HG03342 (cell line): ENCODE measurements around the gene CDCA3.
"Not testable (repeated sequence)": the region's sequence is repeated elsewhere in the genome, so short reads cannot be mapped to it uniquely, and the experiment has no call there.

ENCODE experiments used
- ATAC-seq: cut with Tn5 transposase; IDR thresholded peaks from one replicate; pipeline ENCODE4 v1.9.1; 2021; ENCODE audit warnings: mild to moderate bottlenecking, moderate library complexity; ENCODE audit not compliant: unreplicated experiment

Gene CDCA3

GRCh38 chr12:6851153-6851920 is at the start of gene CDCA3:
Gene CDCA3 (minus strand): TSS chr12:6851286. CDS start chr12:6850952, 334 bp downstream.
- ATAC-seq, result peak; percentile 51

GRCh38 chr12:6899837-6900519 is 48.9 kb upstream of the CDCA3 start:
- ATAC-seq, result no peak

- ATAC-seq, result no peak
Measured at GRCh38 chr12:6899427-6899826, 48.3 kb upstream of the CDCA3 start.

GRCh38 chr12:6896846-6897435 is 45.9 kb upstream of the CDCA3 start:
- no peak for ATAC-seq

DNA sequence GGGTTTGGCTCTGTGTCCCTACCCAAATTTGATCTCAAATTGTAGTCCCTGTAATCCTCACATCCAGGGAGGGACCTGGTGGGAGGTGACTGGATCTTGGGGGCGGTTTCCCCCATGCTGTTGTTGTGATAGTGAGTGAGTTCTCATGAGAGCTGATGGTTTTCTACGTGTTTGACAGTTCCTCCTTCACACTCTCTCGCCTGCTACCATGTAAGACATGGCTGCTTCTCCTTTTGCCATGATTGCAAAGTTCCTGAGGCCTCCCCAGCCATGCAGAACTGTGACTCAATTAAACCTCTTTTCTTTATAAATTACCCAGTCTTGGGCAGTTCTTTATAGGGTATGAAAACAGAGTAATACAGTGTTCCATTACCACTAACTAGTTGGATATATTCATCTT is 43.2 kb upstream of the CDCA3 start:
- no peak for ATAC-seq

GRCh38 chr12:6892683-6893082 is 41.6 kb upstream of the CDCA3 start:
- not testable (repeated sequence) for ATAC-seq

DNA sequence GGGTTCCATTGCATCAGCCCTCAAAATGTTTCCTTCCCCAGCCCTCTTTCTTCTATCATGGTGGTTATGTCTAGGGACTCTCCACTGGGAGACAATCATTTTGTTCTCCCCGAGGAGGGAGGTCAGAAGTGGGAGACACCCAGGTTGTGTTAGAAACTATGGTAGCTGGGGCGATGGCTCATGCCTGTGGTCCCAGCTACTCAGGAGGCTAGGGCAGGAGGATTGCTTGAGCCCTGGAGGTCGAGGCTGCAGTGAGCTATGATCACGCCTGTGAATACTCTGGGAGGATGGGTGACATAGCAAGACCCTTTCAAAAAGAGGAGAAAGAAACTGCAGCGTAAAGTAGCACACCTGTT is 40.5 kb upstream of the CDCA3 start:
- no peak for ATAC-seq

GRCh38 chr12:6890789-6891645 is 39.9 kb upstream of the CDCA3 start:
- ATAC-seq, result peak; percentile 95

DNA sequence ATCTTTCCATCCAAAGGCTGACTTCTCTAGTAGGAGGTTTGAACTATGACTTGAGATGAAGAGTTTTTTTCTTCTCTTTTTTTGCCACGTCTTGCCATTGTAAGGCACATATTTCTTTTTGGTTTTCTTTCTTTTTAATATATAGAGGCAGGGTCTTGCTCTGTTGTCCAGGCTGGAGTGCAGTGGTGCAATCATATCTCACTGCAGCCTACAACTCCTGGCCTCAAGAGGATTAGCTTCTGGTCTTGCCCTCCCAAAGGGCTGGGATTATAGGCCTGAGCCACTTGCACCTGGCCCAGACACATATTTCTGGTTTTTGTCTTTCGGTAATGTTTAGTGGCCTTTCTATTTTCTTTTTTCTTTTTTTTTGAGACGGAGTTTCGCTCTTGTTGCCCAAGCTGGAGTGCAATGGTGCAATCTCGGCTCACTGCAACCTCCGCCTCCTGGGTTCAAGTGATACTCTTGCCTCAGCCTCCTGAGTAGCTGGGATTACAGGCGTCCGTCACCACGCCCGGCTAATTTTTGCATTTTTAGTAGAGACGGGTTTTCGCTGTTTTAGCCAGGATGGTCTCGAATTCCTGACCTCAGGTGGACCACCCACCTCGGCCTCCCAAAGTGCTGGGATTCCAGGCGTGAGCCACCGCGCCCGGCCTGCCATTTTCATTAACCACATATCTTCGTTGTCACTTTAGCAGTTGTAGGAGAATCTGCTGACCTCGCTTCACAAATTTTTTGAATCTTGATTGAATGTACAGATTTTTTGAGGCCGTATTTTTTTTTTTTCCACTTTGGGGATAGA is 38.9 kb upstream of the CDCA3 start:
- ATAC-seq, result not testable (repeated sequence)

GRCh38 chr12:6888794-6889193 is 37.7 kb upstream of the CDCA3 start:
- not testable (repeated sequence) for ATAC-seq

DNA sequence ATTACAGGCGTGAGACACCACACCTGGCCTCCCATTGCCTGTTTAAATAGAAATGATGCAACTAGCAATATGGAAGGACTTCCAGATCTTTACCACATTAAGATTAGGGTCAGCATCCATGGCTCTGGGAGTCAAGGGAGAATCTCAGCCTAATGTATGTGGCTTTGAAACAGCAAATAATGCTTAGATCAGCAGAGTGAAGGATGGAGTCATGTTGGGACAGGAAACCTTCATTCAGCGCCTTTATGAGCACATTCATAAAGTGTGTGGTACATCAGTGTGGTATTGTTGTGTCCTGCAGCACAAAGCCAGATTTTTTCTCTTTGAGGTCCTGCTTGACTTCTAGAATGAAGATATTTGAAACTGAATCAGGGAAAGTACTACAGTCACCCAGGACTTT is 37.3 kb upstream of the CDCA3 start:
- no peak for ATAC-seq

DNA sequence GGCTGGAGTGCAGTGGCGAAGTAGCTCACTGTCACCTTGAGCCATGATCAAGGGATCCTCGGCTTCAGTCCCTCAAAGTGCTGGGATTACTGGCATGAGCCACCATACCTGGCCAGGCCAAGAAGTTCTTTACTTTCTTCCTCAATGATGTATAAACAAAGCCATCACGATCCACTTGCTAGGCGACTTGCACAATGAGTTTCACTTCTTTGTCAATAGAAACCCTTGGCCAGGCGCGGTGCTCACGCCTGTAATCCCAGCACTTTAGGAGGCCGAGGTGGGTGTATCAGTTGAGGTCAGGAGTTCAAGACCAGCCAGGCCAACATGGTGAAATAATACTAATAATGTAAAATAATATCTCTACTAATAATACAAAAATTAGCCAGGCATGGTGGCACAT is 36.4 kb upstream of the CDCA3 start:
- ATAC-seq, result no peak

GRCh38 chr12:6886206-6886999 is 35.3 kb upstream of the CDCA3 start:
- ATAC-seq, result not testable (repeated sequence)

- no peak for ATAC-seq
Measured at GRCh38 chr12:6884539-6884938, 33.5 kb upstream of the CDCA3 start.

DNA sequence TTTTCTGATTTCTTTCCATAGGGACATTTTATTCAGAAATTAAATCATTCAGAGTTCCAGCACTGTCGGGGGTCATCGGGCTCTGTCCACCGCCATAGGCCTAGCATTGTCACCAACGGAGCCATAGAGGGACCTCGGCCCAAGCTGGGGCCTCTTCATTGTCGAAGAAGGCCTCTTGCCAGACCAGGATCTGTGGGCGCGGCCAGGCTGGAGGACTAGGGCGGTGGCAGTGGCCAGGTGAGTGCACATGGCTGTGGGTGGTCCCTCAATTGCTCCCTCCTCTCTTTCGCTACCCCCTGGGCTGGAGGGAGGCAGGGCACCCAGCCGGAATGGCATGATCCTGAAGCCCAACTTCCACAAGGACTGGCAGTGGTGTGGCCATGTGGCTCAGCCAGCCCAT is 32.6 kb upstream of the CDCA3 start:
- no peak for ATAC-seq

- ATAC-seq, result no peak
Measured at GRCh38 chr12:6883252-6883651, 32.2 kb upstream of the CDCA3 start.

DNA sequence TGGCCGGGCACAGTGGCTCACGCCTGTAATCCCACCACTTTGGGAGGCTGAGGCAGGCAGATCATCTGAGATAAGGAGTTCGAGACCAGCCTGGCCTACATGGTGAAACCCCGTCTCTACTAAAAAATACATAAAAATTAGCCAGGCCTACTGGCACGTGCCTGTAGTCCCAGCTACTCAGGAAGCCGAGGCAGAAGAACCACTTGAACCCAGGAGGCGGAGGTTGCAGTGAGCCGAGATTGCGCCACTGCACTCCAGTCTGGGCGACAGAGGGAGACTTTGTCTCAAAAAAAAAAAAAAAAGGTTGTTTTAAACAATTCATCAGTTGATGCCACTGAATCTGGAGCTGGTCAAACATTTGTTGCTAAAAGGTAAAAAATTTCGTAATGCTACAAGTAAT is 28.7 kb upstream of the CDCA3 start:
- not testable (repeated sequence) for ATAC-seq

- ATAC-seq, result not testable (repeated sequence)
Measured at GRCh38 chr12:6874015-6874368, 22.9 kb upstream of the CDCA3 start.
